Activated T-cell treated with anti-CD3 and anti-CD28 coated beads, Interleukin-2, amount 50 U/mL, for 4 hours (primary cell): ENCODE data around the gene PIAS4. TPM values are rescaled to one million over a fixed set of nuclear protein-coding genes. Genes with fewer than 3 reads are reported as not detected.

Source experiments
- ATAC-seq, 2 donors: fragments of 200-7000 bp; cut with Tn5 transposase; one replicate each; pipeline ENCODE4 v1.10.0; 2021
- DNase-seq: peaks from one replicate; pipeline ENCODE4 v3.0.0-alpha.2; 2020
- H3K27me3 Mint-ChIP-seq: one replicate; pipeline ENCODE4 v1.8.0; 2021; ENCODE audit warnings: low read depth, mixed read lengths
- H3K36me3 Mint-ChIP-seq: one replicate; pipeline ENCODE4 v1.8.0; 2022; ENCODE audit warnings: mixed read lengths; ENCODE audit not compliant: insufficient read depth
- H3K4me1 Mint-ChIP-seq: one replicate; pipeline ENCODE4 v1.8.0; 2021; ENCODE audit warnings: low read depth, mixed read lengths
- H3K4me3 Mint-ChIP-seq: one replicate; pipeline ENCODE4 v1.8.0; 2021; ENCODE audit warnings: mild to moderate bottlenecking, moderate library complexity, mixed read lengths
- H3K9me3 Mint-ChIP-seq: one replicate; pipeline ENCODE4 v1.8.0; 2021; ENCODE audit warnings: mixed read lengths
- total RNA-seq, 3 donors: library from RNA; stranded (reverse); gene quantifications; one replicate each; pipeline ENCODE4 v1.2.1, GENCODE V29; 2021

The PIAS4 gene
- total RNA-seq, 3 donors from 2014 or later = 33.9 to 37.0 (median 35.3) TPM

DNA sequence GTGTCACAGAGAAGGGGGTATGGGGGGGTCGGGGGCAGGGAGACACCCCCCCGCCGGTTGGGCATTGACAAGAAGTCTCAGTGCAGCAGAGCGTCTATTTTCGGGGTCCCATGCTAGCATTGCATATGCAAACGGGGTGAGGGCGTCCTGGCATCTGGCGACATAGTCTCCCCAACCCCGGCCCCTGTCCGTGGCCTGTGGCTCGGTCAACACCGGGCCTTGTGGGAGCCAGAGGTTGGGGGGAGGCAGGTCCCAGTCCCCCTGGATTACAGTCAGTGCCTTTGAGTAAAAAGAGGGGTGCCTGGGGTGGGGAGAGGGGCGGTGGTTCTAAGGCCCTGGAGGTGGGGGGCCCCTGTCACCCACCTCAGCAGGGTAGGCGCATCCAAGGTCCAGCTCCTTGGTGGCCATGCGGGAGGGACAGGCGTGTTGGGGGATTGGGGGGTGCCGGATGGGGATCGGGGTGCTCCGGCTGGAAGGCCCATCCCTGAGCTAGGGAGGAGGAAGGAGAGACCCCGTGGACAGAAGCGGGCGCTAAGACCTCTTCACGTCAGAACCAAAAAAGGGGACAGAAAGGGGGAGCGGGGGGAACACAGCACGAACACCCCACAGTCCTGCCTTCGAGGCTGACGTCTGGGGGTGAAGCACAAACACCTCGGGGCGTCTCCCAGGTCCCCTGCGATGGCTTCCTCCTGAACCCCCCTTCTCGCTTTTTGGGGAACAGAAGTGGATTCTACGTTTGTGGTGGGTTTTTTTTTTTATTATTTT is 38.2 kb downstream of the PIAS4 start:
- Mint-ChIP-seq H3K4me1 (peaks cover 12% of the 10 kb centered on the region), H3K9me3 (no peaks in the 10 kb centered on the region), H3K36me3 (peaks cover 17% of the 10 kb centered on the region), H3K4me3 (no peak overlapping the region), H3K27me3 (no peaks in the 10 kb centered on the region)
- ATAC-seq (no peak), DNase-seq (no peak)

DNA sequence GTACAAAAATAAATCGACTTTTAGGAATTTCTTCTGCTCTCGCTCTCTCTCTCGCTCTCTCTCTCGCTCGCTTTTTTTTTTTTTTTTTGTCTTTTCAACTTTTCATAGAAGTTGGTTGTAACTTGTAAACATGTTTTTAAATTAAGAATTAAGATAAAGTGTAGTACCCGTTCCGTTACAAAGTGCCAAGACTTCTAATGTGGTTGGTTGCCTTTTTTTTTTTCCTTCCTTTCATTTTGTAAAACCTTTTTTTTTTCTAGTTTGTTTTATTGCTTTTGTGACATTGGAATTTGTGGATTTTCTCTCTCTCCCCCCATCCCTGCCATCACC is 38.8 kb downstream of the PIAS4 start:
- DNase-seq (no peak), ATAC-seq (no peak)
- no peaks in the 10 kb centered on the region for H3K9me3 Mint-ChIP-seq
- H3K4me1 Mint-ChIP-seq = peaks cover 16% of the 10 kb centered on the region
- no peak overlapping the region for H3K4me3 Mint-ChIP-seq
- H3K36me3 Mint-ChIP-seq = peaks cover 21% of the 10 kb centered on the region
- no peaks in the 10 kb centered on the region for H3K27me3 Mint-ChIP-seq

DNA sequence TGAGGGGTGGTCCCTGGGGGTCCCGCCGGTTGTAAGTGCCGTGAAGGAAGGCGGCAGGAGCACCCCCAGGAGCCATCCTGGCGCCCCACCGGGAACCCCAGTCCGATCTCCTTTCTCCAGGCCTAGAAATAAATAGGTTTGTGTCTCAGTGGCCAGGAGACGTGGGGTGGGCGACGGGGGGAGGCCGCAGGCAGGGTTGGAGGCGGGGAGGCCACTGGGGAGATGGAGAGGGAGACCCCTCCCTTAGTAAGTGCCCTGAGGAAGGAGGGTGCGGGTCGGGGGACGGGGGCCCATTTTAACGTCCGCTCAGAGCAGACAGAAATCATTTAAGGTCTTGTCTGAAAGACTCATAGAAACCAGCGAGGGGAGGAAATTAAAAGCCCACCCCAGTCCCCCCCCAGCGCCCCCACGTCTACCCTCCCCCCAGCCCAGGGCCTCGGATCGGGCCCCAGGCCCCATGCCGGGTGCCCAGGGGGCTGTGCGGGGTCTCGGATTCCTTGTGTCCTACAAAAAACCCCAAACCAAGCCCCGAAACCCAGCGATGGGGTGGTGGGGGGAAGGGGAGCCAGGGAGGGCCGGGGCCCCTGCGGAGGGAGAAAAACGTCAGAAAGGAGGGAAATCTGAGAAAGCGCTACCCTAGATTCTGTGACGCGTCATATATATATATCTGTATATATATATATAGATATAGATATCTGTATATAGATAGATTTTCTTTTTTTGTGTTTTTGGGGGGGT is 39.6 kb downstream of the PIAS4 start:
- DNase-seq (no peak), ATAC-seq (no peak)
- H3K9me3 Mint-ChIP-seq = no peaks in the 10 kb centered on the region
- no peak overlapping the region for H3K4me3 Mint-ChIP-seq
- peaks cover 23% of the 10 kb centered on the region for H3K36me3 Mint-ChIP-seq
- no peaks in the 10 kb centered on the region for H3K27me3 Mint-ChIP-seq
- peaks cover 19% of the 10 kb centered on the region for H3K4me1 Mint-ChIP-seq

DNA sequence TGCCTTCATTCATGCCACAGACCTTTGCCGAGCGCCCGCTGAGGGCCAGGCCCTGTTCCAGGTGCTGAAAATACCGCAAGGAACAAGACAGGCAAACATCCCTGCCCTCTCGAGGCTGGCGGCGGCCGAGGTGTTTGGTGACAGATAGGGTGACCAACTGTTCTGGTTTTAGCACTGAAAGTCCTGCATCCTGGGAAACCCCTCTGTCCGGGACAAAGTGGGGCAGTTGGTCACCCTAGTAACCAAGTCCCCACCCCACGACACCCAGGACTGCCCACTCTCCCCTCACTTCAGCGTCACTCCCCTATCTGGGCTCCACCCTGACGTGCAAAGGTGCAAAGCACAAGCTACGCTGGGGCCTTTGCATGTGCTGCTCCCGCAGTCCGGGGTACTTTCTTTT is 41.9 kb downstream of the PIAS4 start:
- no peaks in the 10 kb centered on the region for H3K27me3 Mint-ChIP-seq
- peaks cover 31% of the 10 kb centered on the region for H3K4me1 Mint-ChIP-seq
- H3K9me3 Mint-ChIP-seq = no peaks in the 10 kb centered on the region
- ATAC-seq (no peak), DNase-seq (no peak)
- H3K4me3 Mint-ChIP-seq = no peak overlapping the region
- peaks cover 34% of the 10 kb centered on the region for H3K36me3 Mint-ChIP-seq

DNA sequence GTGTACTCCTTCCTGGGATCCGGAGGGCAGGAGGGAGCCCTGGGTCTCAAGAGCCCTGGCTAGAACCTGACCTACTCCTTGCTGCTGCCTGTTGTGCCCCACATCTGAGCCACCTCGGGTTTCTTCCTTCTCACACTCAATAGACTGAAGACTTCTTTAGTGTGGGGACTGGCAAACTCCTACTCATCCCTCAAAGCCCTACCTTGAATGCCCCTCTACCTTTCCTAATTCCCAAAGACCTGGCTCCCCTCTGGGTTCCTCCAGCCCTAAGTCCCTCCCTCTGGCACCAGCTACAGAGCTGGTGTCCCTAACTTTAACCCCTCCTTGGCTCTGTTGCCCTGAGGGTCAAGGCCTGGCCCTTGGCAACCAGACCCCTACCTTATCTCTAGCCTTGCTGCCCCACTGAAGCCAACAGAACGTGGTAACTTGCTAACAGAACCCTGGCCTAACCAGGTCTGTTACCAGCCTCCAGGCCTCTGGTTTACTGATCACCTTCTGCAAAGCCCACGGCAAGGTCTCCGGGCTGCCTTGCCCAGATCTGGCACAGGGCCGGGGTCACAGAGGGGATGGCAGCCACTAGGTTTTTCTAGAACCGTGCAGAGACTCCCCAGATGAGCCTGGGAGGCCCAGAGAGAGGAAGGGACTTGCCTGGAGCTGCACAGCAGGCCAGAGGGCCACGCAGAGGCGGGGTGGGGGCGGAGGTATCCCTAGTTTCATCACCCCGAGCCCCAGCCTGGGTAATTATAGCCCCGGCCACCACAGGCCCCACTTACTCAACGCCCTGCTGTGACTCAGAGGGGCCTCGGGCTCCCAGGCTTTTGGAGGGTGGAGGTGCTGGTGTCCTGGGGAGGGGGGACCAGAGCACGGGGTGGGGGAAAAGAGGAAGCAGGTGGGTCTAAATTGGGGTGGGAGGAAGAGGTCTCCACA is 43.9 kb downstream of the PIAS4 start:
- Mint-ChIP-seq H3K4me1 (peaks cover 31% of the 10 kb centered on the region), H3K4me3 (no peak overlapping the region), H3K36me3 (peaks cover 33% of the 10 kb centered on the region), H3K9me3 (no peaks in the 10 kb centered on the region), H3K27me3 (no peaks in the 10 kb centered on the region)
- DNase-seq = no peak
- peak; percentile 49 to 79 for ATAC-seq

DNA sequence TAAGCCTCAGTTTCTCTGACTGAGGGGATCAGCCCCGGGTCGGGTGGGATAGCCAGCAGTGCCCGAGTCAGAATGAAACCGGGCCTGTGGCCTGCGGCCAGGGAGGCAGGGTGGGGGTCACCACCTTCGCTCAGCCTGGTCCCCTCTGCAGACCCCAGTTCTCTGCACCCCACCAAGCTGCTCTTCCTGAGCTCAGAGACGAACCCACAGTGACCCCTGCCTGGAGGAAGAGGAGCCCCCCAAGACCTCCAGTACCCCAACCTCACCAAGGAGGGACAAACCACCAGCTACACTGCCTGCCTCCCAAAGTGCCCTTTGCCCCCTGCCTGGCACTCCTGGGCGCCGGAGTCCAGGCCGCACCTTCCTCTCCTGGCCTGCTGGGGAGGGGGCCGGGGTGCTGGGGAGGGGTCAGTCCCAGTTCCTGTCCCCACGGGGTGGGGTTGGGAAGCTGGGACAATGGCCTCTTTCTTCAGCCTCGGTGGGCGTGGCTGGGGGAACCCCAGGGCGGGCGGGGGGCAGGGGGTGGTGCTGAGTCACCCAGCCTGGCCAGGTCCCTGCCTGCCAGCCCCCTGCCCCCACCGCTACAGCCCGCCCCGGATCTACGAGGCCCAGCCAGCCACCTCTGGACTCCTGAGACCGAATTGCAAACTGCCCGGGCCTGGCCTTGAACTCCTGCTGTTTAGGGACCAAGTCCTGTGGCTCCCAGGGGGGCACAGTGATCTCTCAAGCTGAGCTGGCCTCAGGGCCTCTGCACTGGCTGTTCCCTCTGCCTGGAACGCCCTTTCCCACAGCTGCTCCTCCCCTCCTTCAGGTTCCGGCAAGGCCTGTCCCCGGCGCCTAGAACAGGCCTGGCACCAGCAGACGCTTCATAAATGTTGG is 44.8 kb downstream of the PIAS4 start:
- Mint-ChIP-seq H3K9me3 (no peaks in the 10 kb centered on the region), H3K36me3 (peaks cover 31% of the 10 kb centered on the region), H3K27me3 (no peaks in the 10 kb centered on the region), H3K4me3 (no peak overlapping the region), H3K4me1 (peaks cover 32% of the 10 kb centered on the region)
- peak in 1 of 2 donors; percentile 20 for ATAC-seq
- DNase-seq = no peak

DNA sequence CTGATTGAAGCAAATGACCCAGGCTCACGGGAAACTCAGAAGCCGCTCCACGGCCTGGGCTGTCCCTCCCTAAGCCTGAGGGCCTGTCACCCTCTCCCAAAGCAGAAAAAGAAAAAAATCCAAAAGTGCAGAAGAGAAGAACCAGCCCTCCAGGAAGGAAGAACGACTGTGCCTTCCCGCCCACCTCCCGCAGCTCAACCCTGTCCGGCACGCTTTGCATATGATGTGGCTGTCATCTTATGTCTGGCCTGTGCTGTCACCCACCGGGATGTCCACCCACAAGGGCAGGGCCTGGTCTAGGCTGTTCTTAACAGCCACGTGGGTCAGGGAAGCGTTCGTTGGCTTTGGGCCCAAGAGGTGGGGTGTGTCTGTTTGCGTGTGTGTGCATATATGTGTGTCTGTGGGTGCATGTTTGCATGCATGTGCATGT is 45.5 kb downstream of the PIAS4 start:
- Mint-ChIP-seq H3K27me3 (no peaks in the 10 kb centered on the region), H3K4me1 (peaks cover 35% of the 10 kb centered on the region), H3K4me3 (no peak overlapping the region), H3K36me3 (peaks cover 31% of the 10 kb centered on the region), H3K9me3 (no peaks in the 10 kb centered on the region)
- ATAC-seq (no peak), DNase-seq (no peak)

DNA sequence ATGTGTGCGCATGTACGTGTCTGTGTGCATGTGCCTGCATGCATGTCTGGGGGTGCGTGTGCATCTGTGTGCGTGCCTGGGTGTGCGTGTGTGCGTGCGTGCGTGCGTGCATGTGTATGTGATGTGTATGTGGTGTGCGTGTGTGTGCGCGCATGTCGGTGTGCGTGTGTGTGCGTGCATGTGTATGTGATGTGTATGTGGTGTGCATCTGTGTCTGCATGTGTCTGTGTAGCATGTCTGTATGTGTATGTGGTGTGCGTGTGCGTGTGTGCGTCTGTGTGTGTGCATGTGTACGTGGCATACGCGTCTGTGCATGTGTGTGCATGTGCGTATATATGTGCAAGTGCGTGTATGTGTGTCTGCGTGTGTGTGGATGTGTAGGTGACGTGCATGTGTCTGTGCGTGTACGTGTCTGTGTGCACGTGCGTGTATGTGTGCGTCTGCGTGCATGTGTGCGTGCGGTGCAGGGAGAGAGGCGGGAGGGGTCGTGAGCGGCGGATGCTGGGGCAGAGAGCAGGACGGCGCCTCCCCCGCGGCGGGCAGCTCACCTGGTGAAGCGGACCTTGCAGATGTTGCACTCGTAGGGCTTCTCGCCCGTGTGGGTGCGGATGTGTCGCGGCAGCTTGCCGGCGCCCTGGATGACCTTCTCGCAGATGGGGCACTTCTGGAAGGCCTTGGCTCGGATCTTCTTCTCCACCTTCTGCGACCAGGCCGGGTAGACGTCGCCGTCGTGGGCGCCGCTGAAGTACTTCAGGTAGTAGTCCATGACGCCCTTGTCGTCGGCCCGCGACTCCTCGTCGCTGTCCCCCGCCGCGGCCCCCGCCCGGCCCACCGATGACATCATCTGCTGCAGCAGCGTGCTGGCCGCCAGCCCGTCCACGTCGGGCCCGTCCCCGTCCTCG is 46.1 kb downstream of the PIAS4 start:
- DNase-seq = no peak
- no peak for ATAC-seq
- Mint-ChIP-seq H3K4me1 (peaks cover 38% of the 10 kb centered on the region), H3K9me3 (no peaks in the 10 kb centered on the region), H3K36me3 (peaks cover 29% of the 10 kb centered on the region), H3K27me3 (no peaks in the 10 kb centered on the region), H3K4me3 (no peak overlapping the region)

DNA sequence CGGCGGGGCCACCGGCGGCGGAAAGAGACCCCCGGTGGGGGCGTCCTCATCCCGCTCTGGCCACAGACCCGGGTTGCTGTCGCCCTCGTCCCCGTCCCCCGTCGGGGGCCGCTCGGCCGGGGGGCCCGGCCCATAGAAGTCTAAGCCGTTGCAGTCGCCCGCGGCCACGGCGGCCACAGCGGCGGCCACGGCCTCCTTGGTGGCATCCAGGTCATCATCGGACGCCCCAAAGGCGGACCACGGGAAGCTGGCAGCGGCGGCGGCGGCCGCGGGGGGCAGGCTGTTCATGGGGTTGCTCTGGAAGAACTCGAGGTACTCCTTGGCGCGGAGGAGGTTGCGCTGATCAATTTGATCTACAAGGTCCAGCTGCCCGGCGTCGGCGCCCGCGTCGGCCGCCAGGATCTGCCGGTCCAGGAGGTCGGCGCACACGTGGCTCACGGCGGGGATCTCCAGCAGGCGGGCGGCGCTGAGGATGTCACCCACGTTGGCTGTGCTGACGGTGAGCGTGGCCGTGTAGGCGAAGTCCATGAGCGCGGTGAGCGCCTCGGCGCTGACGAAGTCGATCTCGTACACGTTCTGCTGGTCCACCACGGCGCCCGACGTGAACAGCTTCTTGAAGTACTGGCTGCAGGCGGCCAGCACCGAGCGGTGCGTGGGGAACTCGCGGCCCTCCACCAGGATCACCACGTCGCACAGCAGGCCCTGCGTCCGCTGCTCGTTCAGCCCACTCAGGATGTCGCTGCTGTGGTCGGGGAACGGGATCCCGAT is 47.1 kb downstream of the PIAS4 start:
- ATAC-seq (no peak), DNase-seq (no peak)
- H3K4me3 Mint-ChIP-seq = no peak overlapping the region
- no peaks in the 10 kb centered on the region for H3K9me3 Mint-ChIP-seq
- peaks cover 41% of the 10 kb centered on the region for H3K4me1 Mint-ChIP-seq
- peaks cover 28% of the 10 kb centered on the region for H3K36me3 Mint-ChIP-seq
- H3K27me3 Mint-ChIP-seq = no peaks in the 10 kb centered on the region

DNA sequence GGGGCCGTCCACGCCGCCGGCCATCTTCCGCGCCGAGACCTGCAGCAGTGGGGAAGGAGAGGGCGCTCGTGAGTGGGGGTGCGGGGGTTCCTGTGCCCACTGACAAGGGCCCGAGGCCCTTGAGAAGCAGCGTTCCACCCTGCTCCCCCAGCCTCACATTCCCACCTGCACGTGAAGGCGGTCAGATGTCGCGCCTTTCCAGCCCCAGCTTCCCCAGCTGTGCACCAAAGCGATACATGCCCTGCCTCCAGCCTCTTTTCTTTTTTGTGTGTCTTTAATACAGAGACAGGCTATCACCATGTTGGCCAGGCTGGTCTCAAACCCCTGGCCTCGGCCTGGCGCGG is 47.6 kb downstream of the PIAS4 start:
- Mint-ChIP-seq H3K4me3 (no peak overlapping the region), H3K4me1 (peaks cover 41% of the 10 kb centered on the region), H3K9me3 (no peaks in the 10 kb centered on the region), H3K36me3 (peaks cover 24% of the 10 kb centered on the region), H3K27me3 (no peaks in the 10 kb centered on the region)
- DNase-seq = no peak
- no peak for ATAC-seq

DNA sequence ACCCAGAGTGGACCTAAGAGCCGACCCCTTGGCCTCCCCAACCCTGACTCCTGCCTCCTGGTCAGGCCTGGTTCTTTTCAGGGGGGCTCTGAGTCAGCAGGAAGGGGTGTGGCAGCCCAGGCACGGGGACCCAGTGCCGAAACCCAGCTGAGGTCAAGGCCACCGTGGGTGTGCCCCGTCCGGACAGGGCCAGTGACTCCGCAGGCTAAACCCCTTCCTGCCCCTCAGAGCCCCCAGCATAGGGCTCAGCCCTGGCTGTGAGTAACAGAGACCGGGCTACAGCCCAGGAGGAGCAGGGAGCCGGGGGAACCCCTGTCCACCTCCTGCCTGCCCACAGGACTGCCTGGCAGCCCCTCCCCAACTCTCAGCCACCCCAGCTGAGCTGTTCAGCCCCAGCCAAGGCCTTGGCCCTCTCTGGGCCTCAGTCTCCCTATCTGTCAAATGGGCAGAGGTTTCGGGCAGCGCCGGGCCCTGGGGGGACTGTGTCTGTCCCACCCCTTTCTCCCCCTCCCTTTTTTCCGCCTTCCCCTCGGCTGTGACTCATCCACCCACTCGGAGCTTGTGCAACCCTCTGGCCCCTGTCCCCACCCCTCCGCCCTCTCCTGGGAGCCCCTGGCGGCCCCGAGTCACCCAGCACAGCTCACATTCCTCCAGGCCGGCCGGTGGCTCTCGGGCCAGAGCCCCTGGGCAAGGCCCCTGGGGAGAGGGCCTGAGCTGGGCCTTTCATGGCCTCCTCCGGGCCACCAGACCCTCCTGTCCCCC is 50.6 kb downstream of the PIAS4 start:
- H3K36me3 Mint-ChIP-seq = peaks cover 9% of the 10 kb centered on the region
- no peaks in the 10 kb centered on the region for H3K27me3 Mint-ChIP-seq
- DNase-seq (peak; percentile 63), ATAC-seq (peak; percentile 55 to 56)
- no peaks in the 10 kb centered on the region for H3K9me3 Mint-ChIP-seq
- peak overlapping the region; percentile 6 for H3K4me3 Mint-ChIP-seq
- peaks cover 43% of the 10 kb centered on the region for H3K4me1 Mint-ChIP-seq
